KMS-11 (cell line): Measurements from ENCODE around the gene ACKR1.

Experiments
- H2AFZ ChIP-seq: fragments of 200-600 bp; sonication (generic); 2 replicates; pipeline ENCODE4 v1.6.1; 2016; ENCODE audit warnings: antibody characterized with exemption, mixed run types, low read depth
- H3K27ac ChIP-seq: fragments of 200-600 bp; sonication (generic); 2 replicates; pipeline ENCODE4 v1.6.1; 2016; ENCODE audit warnings: mild to moderate bottlenecking, mixed run types
- H3K27me3 ChIP-seq: fragments of 200-600 bp; sonication (generic); 2 replicates; pipeline ENCODE4 v1.6.1; 2017; ENCODE audit warnings: mild to moderate bottlenecking, low read depth, mixed run types, moderate library complexity; ENCODE audit not compliant: insufficient read depth
- H3K36me3 ChIP-seq: fragments of 200-600 bp; sonication (generic); 2 replicates; pipeline ENCODE4 v1.6.1; 2017; ENCODE audit warnings: mild to moderate bottlenecking, mixed run types; ENCODE audit not compliant: insufficient read depth
- H3K4me1 ChIP-seq: fragments of 200-600 bp; sonication (generic); 2 replicates; pipeline ENCODE4 v1.6.1; 2016; ENCODE audit warnings: mild to moderate bottlenecking, low read depth, mixed run types; ENCODE audit not compliant: poor library complexity, severe bottlenecking
- H3K4me2 ChIP-seq: fragments of 200-600 bp; sonication (generic); 2 replicates; pipeline ENCODE4 v1.7.0; 2016; ENCODE audit warnings: mild to moderate bottlenecking, mixed run types
- H3K4me3 ChIP-seq: fragments of 200-600 bp; sonication (generic); IDR thresholded peaks from 2 replicates; pipeline ENCODE4 v1.6.1; 2017; ENCODE audit warnings: low read depth, low read length, mixed read lengths; ENCODE audit not compliant: insufficient read depth
- H3K79me2 ChIP-seq: fragments of 200-600 bp; sonication (generic); 2 replicates; pipeline ENCODE4 v1.6.1; 2016; ENCODE audit warnings: low read depth, mixed run types; ENCODE audit not compliant: insufficient read depth
- H3K9ac ChIP-seq: fragments of 200-600 bp; sonication (generic); 2 replicates; pipeline ENCODE4 v1.6.1; 2016; ENCODE audit warnings: mild to moderate bottlenecking, mixed run types
- H4K20me1 ChIP-seq: fragments of 200-600 bp; sonication (generic); 2 replicates; pipeline ENCODE4 v1.6.1; 2016; ENCODE audit warnings: mild to moderate bottlenecking, mixed run types; ENCODE audit not compliant: insufficient read depth
- CTCF ChIP-seq: fragments of 200-600 bp; sonication (generic); conservative IDR thresholded peaks from 2 replicates; pipeline ENCODE4 v1.6.1; 2017; ENCODE audit warnings: low read depth, mild to moderate bottlenecking, antibody characterized with exemption, low read length, moderate library complexity, mixed read lengths

Gene ACKR1

GRCh38 chr1:159229260-159229885 lies 24.7 kb downstream of the ACKR1 start:
- no peak for TF ChIP-seq CTCF
- Histone ChIP-seq H3K27me3 (no peaks in the 10 kb centered on the region), H2AFZ (no peak overlapping the region), H3K36me3 (no peaks in the 10 kb centered on the region; the same call in 1 of the 2 replicates), H3K79me2 (no peaks in the 10 kb centered on the region), H3K9ac (no peak overlapping the region), H3K4me1 (no peaks in the 10 kb centered on the region), H4K20me1 (no peaks in the 10 kb centered on the region), H3K4me3 (no peak overlapping the region), H3K27ac (no peak overlapping the region), H3K4me2 (no peak overlapping the region)

GRCh38 chr1:159229896-159230295 lies 25.2 kb downstream of the ACKR1 start:
- Histone ChIP-seq H4K20me1 (no peaks in the 10 kb centered on the region), H3K27me3 (no peaks in the 10 kb centered on the region), H3K4me2 (no peak overlapping the region), H3K9ac (no peak overlapping the region), H2AFZ (no peak overlapping the region), H3K4me3 (no peak overlapping the region), H3K36me3 (no peaks in the 10 kb centered on the region; the same call in 1 of the 2 replicates), H3K4me1 (no peaks in the 10 kb centered on the region), H3K79me2 (no peaks in the 10 kb centered on the region), H3K27ac (no peak overlapping the region)
- no peak for TF ChIP-seq CTCF

- no peak for TF ChIP-seq CTCF
- peak overlapping the region; percentile 4; the same call in 1 of the 2 replicates for H2AFZ ChIP-seq
Measured at GRCh38 chr1:159239551-159240220, 35.0 kb downstream of the ACKR1 start.

GRCh38 chr1:159247266-159247665 lies 42.6 kb downstream of the ACKR1 start:
- Histone ChIP-seq H3K4me3 (no peak overlapping the region), H3K36me3 (no peaks in the 10 kb centered on the region), H3K27ac (no peak overlapping the region), H2AFZ (no peak overlapping the region), H3K9ac (no peak overlapping the region), H3K27me3 (no peaks in the 10 kb centered on the region), H3K4me2 (no peak overlapping the region), H3K4me1 (no peaks in the 10 kb centered on the region), H3K79me2 (no peaks in the 10 kb centered on the region), H4K20me1 (no peaks in the 10 kb centered on the region)
- no peak for TF ChIP-seq CTCF

More at GRCh38 chr1:159239551-159240220, 35.0 kb downstream of the ACKR1 start:
- no peaks in the 10 kb centered on the region for H3K27me3 ChIP-seq
- no peaks in the 10 kb centered on the region for H4K20me1 ChIP-seq
- no peak overlapping the region for H3K9ac ChIP-seq
- H3K79me2 ChIP-seq: no peaks in the 10 kb centered on the region
- H3K4me2 ChIP-seq: peak overlapping the region; percentile 50
- peaks cover 28% of the 10 kb centered on the region for H3K4me1 ChIP-seq
- peak overlapping the region; percentile 14; the same call in 1 of the 2 replicates for H3K27ac ChIP-seq
- no peaks in the 10 kb centered on the region for H3K36me3 ChIP-seq
- peak overlapping the region; percentile 71 for H3K4me3 ChIP-seq
